Activated T-cell treated with anti-CD3 and anti-CD28 coated beads, Interleukin-2, amount 50 U/mL, for 4 hours (primary cell): ENCODE results near the gene OR5D14. TPM values are rescaled to one million over a fixed set of nuclear protein-coding genes. Genes with fewer than 3 reads are reported as not detected.

ENCODE experiments used
- ATAC-seq, 2 donors: fragments of 200-7000 bp; cut with Tn5 transposase; one replicate each; pipeline ENCODE4 v1.10.0; 2021
- DNase-seq: peaks from one replicate; pipeline ENCODE4 v3.0.0-alpha.2; 2020
- H3K27me3 Mint-ChIP-seq: one replicate; pipeline ENCODE4 v1.8.0; 2021; ENCODE audit warnings: low read depth, mixed read lengths
- H3K36me3 Mint-ChIP-seq: one replicate; pipeline ENCODE4 v1.8.0; 2022; ENCODE audit warnings: mixed read lengths; ENCODE audit not compliant: insufficient read depth
- H3K4me1 Mint-ChIP-seq: one replicate; pipeline ENCODE4 v1.8.0; 2021; ENCODE audit warnings: low read depth, mixed read lengths
- H3K4me3 Mint-ChIP-seq: one replicate; pipeline ENCODE4 v1.8.0; 2021; ENCODE audit warnings: mild to moderate bottlenecking, moderate library complexity, mixed read lengths
- H3K9me3 Mint-ChIP-seq: one replicate; pipeline ENCODE4 v1.8.0; 2021; ENCODE audit warnings: mixed read lengths
- total RNA-seq, 3 donors: library from RNA; stranded (reverse); gene quantifications; one replicate each; pipeline ENCODE4 v1.2.1, GENCODE V29; 2021

Gene OR5D14
- not detected for total RNA-seq

GRCh38 chr11:55795256-55795655, at the start of gene OR5D14:
TSS of gene OR5D14 (plus strand) at chr11:55795556. CDS start at chr11:55795556, 0 bp downstream.
- Mint-ChIP-seq H3K4me3 (no peak within 1 kb of the TSS), H3K36me3 (no peaks in the 10 kb centered on the region), H3K4me1 (no peaks in the 10 kb centered on the region), H3K9me3 (peaks cover 24% of the 10 kb centered on the region), H3K27me3 (no peaks in the 10 kb centered on the region)
- ATAC-seq (no peak), DNase-seq (no peak)

DNA sequence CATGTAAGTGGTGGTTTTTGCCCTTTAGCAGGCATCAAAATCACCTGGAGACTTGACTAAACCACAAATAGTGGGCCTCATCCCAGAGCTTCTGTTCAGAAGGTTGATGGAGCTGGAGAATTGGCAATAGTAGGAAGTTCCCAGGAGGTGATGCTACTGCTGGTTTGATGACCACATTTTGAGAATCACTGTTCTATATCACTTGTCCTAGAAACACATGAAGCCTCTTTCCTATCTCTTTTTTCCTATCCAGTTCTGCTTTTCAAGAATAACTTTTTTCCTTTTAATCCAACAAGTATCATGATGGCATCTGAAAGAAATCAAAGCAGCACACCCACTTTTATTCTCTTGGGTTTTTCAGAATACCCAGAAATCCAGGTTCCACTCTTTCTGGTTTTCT, 22.2 kb upstream of the OR5D14 start, which contains the start of gene OR5D13:
Gene OR5D13, plus strand, starts transcription at position 301 of the 400 bp plus-strand sequence. Its CDS starts 0 bp downstream, at position 301.
- H3K27me3 Mint-ChIP-seq, result no peaks in the 10 kb centered on the region
- H3K9me3 Mint-ChIP-seq, result peaks cover 25% of the 10 kb centered on the region
- H3K4me3 Mint-ChIP-seq, result no peak within 1 kb of the TSS
- no peaks in the 10 kb centered on the region for H3K36me3 Mint-ChIP-seq
- DNase-seq, result no peak
- ATAC-seq, result no peak
- H3K4me1 Mint-ChIP-seq, result no peaks in the 10 kb centered on the region

- no peak for DNase-seq
- Mint-ChIP-seq H3K4me3 (no peak overlapping the region), H3K36me3 (no peaks in the 10 kb centered on the region), H3K9me3 (peaks cover 26% of the 10 kb centered on the region), H3K4me1 (no peaks in the 10 kb centered on the region), H3K27me3 (no peaks in the 10 kb centered on the region)
- ATAC-seq, result no peak
These were observed 3.8 kb upstream of the OR5D14 start for GRCh38 chr11:55791606-55792005.

GRCh38 chr11:55793321-55793720, 2.0 kb upstream of the OR5D14 start:
- Mint-ChIP-seq H3K4me1 (no peaks in the 10 kb centered on the region), H3K4me3 (no peak overlapping the region), H3K36me3 (no peaks in the 10 kb centered on the region), H3K9me3 (peaks cover 19% of the 10 kb centered on the region), H3K27me3 (no peaks in the 10 kb centered on the region)
- ATAC-seq, result no peak
- no peak for DNase-seq

DNA sequence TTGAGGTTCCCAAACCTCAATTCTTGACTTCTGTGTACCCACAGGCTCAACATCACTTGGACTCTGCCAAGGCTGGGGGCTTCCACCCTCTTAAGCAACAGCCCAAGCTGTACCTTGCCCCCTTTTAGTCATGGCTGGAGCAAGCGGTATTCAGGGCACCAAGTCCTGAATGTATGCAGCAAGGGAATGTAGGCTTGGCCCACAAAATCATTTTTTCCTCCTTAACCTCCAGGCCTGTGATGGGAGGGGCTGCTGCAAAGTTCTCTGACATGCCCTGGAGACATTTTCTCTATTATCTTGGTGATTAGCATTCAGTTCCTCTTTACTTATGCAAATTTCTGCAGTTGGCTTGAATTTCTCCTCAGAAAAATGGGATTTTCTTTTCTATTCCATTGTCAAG, 10.9 kb downstream of the OR5D14 start:
- DNase-seq (no peak), ATAC-seq (no peak)
- Mint-ChIP-seq H3K27me3 (no peaks in the 10 kb centered on the region), H3K4me1 (no peaks in the 10 kb centered on the region), H3K9me3 (peaks cover 28% of the 10 kb centered on the region), H3K4me3 (no peak overlapping the region), H3K36me3 (no peaks in the 10 kb centered on the region)

- Mint-ChIP-seq H3K36me3 (no peaks in the 10 kb centered on the region), H3K9me3 (peaks cover 24% of the 10 kb centered on the region), H3K4me1 (no peaks in the 10 kb centered on the region), H3K27me3 (no peaks in the 10 kb centered on the region), H3K4me3 (no peak within 1 kb of the TSS)
- no peak for DNase-seq
- no peak for ATAC-seq
These were observed 15.7 kb downstream of the OR5D14 start, which contains the start of gene OR5L1 for GRCh38 chr11:55811067-55811466. TSS of gene OR5L1 (plus strand) at chr11:55811367. CDS start at chr11:55811467, 100 bp downstream.

GRCh38 chr11:55819330-55819729, 24.0 kb downstream of the OR5D14 start, which contains the start of gene OR5D18:
TSS of gene OR5D18 (plus strand) at chr11:55819630. CDS start at chr11:55819630, 0 bp downstream.
- DNase-seq (no peak), ATAC-seq (no peak)
- H3K4me1 Mint-ChIP-seq, result no peaks in the 10 kb centered on the region
- H3K27me3 Mint-ChIP-seq, result no peaks in the 10 kb centered on the region
- H3K36me3 Mint-ChIP-seq, result no peaks in the 10 kb centered on the region
- H3K4me3 Mint-ChIP-seq, result no peak within 1 kb of the TSS
- H3K9me3 Mint-ChIP-seq, result peaks cover 28% of the 10 kb centered on the region

DNA sequence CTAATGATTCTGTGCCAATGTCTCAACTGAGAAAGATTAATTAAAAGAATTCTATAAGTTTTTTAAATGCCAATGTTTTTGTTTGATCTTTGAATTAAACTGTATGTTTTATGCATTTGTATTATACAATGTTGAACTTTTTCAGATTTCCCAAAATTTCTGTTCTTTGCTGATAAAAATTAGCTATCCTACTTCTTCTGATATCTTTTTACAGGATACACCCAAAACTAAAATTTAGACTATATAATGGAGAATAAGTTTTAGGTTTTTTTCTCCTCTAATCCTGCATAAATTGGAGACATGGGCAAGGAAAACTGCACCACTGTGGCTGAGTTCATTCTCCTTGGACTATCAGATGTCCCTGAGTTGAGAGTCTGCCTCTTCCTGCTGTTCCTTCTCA, 31.6 kb downstream of the OR5D14 start, which contains the start of gene OR5L2:
Gene OR5L2, plus strand, starts transcription at position 301 of the 400 bp plus-strand sequence. Its CDS starts 0 bp downstream, at position 301.
- ATAC-seq (no peak), DNase-seq (no peak)
- H3K36me3 Mint-ChIP-seq, result no peaks in the 10 kb centered on the region
- no peak within 1 kb of the TSS for H3K4me3 Mint-ChIP-seq
- no peaks in the 10 kb centered on the region for H3K4me1 Mint-ChIP-seq
- H3K27me3 Mint-ChIP-seq, result no peaks in the 10 kb centered on the region
- peaks cover 14% of the 10 kb centered on the region for H3K9me3 Mint-ChIP-seq

DNA sequence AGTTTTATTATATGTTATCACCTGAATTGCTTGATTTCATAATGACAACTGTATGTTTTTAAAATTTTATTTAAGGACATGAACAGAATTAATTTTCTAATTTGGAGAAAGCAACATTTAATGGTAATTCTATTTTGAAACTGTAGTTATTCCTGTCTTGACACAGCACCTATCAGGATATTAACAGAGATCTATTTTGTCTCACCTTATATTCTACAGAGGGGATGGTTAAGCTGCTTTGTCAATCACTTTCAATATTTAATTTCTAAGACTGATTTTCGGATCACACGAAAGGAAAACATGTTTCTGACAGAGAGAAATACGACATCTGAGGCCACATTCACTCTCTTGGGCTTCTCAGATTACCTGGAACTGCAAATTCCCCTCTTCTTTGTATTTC, 43.1 kb downstream of the OR5D14 start, which contains the start of gene OR5D16:
Gene OR5D16, plus strand, starts transcription at position 301 of the 400 bp plus-strand sequence. Its CDS starts 0 bp downstream, at position 301.
- no peak for ATAC-seq
- peaks cover 16% of the 10 kb centered on the region for H3K9me3 Mint-ChIP-seq
- DNase-seq, result no peak
- H3K27me3 Mint-ChIP-seq, result no peaks in the 10 kb centered on the region
- H3K4me1 Mint-ChIP-seq, result no peaks in the 10 kb centered on the region
- no peak within 1 kb of the TSS for H3K4me3 Mint-ChIP-seq
- no peaks in the 10 kb centered on the region for H3K36me3 Mint-ChIP-seq

Other genes starting within 250 kb of the OR5D14 start
- not detected for gene OR4C15, start 241.1 kb upstream of the OR5D14 start, total RNA-seq
- gene OR4C16, start 223.4 kb upstream of the OR5D14 start, total RNA-seq, result not detected
- gene OR4C11, start 187.9 kb upstream of the OR5D14 start, total RNA-seq, result not detected
- not detected for gene OR4P4, start 160.4 kb upstream of the OR5D14 start, total RNA-seq
- not detected for gene OR4S2, start 147.2 kb upstream of the OR5D14 start, total RNA-seq
- not detected for gene OR4C6, start 133.4 kb upstream of the OR5D14 start, total RNA-seq
- not detected for gene OR5D13, start 22.1 kb upstream of the OR5D14 start, total RNA-seq
- not detected for gene OR5L1, start 15.8 kb downstream of the OR5D14 start, total RNA-seq
- not detected for gene OR5D18, start 24.1 kb downstream of the OR5D14 start, total RNA-seq
- gene OR5L2, start 31.7 kb downstream of the OR5D14 start, total RNA-seq, result not detected
- not detected for gene OR5D16, start 43.2 kb downstream of the OR5D14 start, total RNA-seq
- not detected for gene TRIM51, start 87.7 kb downstream of the OR5D14 start, total RNA-seq
- gene OR5W2, start 119.0 kb downstream of the OR5D14 start, total RNA-seq, result not detected
- gene OR5I1, start 140.8 kb downstream of the OR5D14 start, total RNA-seq, result not detected
- not detected for gene OR10AG1, start 174.4 kb downstream of the OR5D14 start, total RNA-seq
- not detected for gene OR5F1, start 199.1 kb downstream of the OR5D14 start, total RNA-seq
- gene OR5AS1, start 232.1 kb downstream of the OR5D14 start, total RNA-seq, result not detected